ENCODE results near the gene MEP1B.

GRCh38 chr18:32148185-32148870 is 41.5 kb upstream of the MEP1B start:
- no peak for TF ChIP-seq EZH2 (IDR thresholded peaks at IDR 0.05; ENCODE audit: borderline replicate concordance, low read length)
- no peak for TF ChIP-seq CTCF (IDR thresholded peaks at IDR 0.05; ENCODE audit: low read length)

All from OCI-LY1 (cell line).